ENCODE measurements around the gene AGAP1. TPM values are rescaled to one million over a fixed set of nuclear protein-coding genes. Genes with fewer than 3 reads are reported as not detected.

AGAP1 gene
- total RNA-seq, 2 experiments from 2014 or later: 2.2 TPM

GRCh38 chr2:235930701-235931100, 436.9 kb downstream of the AGAP1 start:
- ChIA-PET CTCF (interaction anchor here (0.7 kb wide), 1 partner anchor 58 kb away, joined by 3 read pairs; no protein-coding TSS in a partner anchor), POLR2A (no interaction called here)
- ATAC-seq: no peak
- Mint-ChIP-seq H3K27me3 (no peaks in the 10 kb centered on the region), H3K9me3 (ENCODE audit: low read depth) (no peaks in the 10 kb centered on the region), H3K4me3 (no peak overlapping the region), H3K27ac (no peak overlapping the region), H3K36me3 (ENCODE audit: low read depth) (no peaks in the 10 kb centered on the region), H3K4me1 (no peaks in the 10 kb centered on the region)
- intact Hi-C loops (cut with DNase I, micrococcal nuclease): no loop called here
- DNase-seq: no peak

- ChIA-PET CTCF (no interaction called here), POLR2A (no interaction called here)
- no peaks in the 10 kb centered on the region for H3K4me1 Mint-ChIP-seq
- H3K27ac Mint-ChIP-seq: no peak overlapping the region
- H3K36me3 Mint-ChIP-seq (ENCODE audit: low read depth): no peaks in the 10 kb centered on the region
- intact Hi-C loops (cut with DNase I, micrococcal nuclease): no loop called here
- H3K27me3 Mint-ChIP-seq: peaks cover 5% of the 10 kb centered on the region
- H3K9me3 Mint-ChIP-seq (ENCODE audit: low read depth): no peaks in the 10 kb centered on the region
- no peak overlapping the region for H3K4me3 Mint-ChIP-seq
- ATAC-seq: no peak
- no peak for DNase-seq
Measured at GRCh38 chr2:235931676-235932075, 437.8 kb downstream of the AGAP1 start.

- H3K27me3 Mint-ChIP-seq: peaks cover 5% of the 10 kb centered on the region
- no peaks in the 10 kb centered on the region for H3K9me3 Mint-ChIP-seq (ENCODE audit: low read depth)
- intact Hi-C loops (cut with DNase I, micrococcal nuclease): no loop called here
- POLR2A ChIA-PET: no interaction called here
- CTCF ChIA-PET: interaction anchor here (0.6 to 0.8 kb wide), 3 partner anchors 79 to 246 kb away, joined by 3 to 4 read pairs (median 3); no protein-coding TSS in a partner anchor
- H3K4me1 Mint-ChIP-seq: no peaks in the 10 kb centered on the region
- DNase-seq (no peak), ATAC-seq (no peak)
- no peaks in the 10 kb centered on the region for H3K36me3 Mint-ChIP-seq (ENCODE audit: low read depth)
- no peak overlapping the region for H3K4me3 Mint-ChIP-seq
- no peak overlapping the region for H3K27ac Mint-ChIP-seq
Measured at GRCh38 chr2:235934059-235934773, 440.4 kb downstream of the AGAP1 start.

- no peak overlapping the region for H3K27ac Mint-ChIP-seq
- ChIA-PET POLR2A (no interaction called here), CTCF (interaction anchor here (0.6 kb wide), 1 partner anchor 246 kb away, joined by 3 read pairs; no protein-coding TSS in a partner anchor)
- no peaks in the 10 kb centered on the region for H3K9me3 Mint-ChIP-seq (ENCODE audit: low read depth)
- no peaks in the 10 kb centered on the region for H3K4me1 Mint-ChIP-seq
- H3K27me3 Mint-ChIP-seq: peaks cover 12% of the 10 kb centered on the region
- no peak overlapping the region for H3K4me3 Mint-ChIP-seq
- ATAC-seq: no peak
- no peak for DNase-seq
- no peaks in the 10 kb centered on the region for H3K36me3 Mint-ChIP-seq (ENCODE audit: low read depth)
- intact Hi-C loops (cut with DNase I, micrococcal nuclease): loop anchor here in 1 of 2 experiments (5.0 kb wide), 1 partner anchor 117 kb away; no protein-coding TSS in a partner anchor
Measured at GRCh38 chr2:235934774-235935484, 441.1 kb downstream of the AGAP1 start.

GRCh38 chr2:235935773-235936172, 441.9 kb downstream of the AGAP1 start:
- Mint-ChIP-seq H3K4me3 (no peak overlapping the region), H3K36me3 (ENCODE audit: low read depth) (no peaks in the 10 kb centered on the region), H3K27ac (no peak overlapping the region), H3K9me3 (ENCODE audit: low read depth) (no peaks in the 10 kb centered on the region), H3K27me3 (peaks cover 17% of the 10 kb centered on the region), H3K4me1 (no peaks in the 10 kb centered on the region)
- ChIA-PET POLR2A (no interaction called here), CTCF (no interaction called here)
- ATAC-seq: no peak
- intact Hi-C loops (cut with DNase I, micrococcal nuclease): loop anchor here (1.0 to 5.0 kb wide), 3 partner anchors 117 to 246 kb away; no protein-coding TSS in a partner anchor
- DNase-seq: no peak

- H3K9me3 Mint-ChIP-seq (ENCODE audit: low read depth): no peaks in the 10 kb centered on the region
- no peaks in the 10 kb centered on the region for H3K4me1 Mint-ChIP-seq
- ATAC-seq (no peak), DNase-seq (peak; percentile 46)
- H3K4me3 Mint-ChIP-seq: no peak overlapping the region
- intact Hi-C loops (cut with DNase I, micrococcal nuclease): loop anchor here (1.0 to 5.0 kb wide), 3 partner anchors 116 to 245 kb away; no protein-coding TSS in a partner anchor
- POLR2A ChIA-PET: no interaction called here
- no peak overlapping the region for H3K27ac Mint-ChIP-seq
- CTCF ChIA-PET: interaction anchor here (0.9 to 1.2 kb wide), 4 partner anchors 10 to 241 kb away, joined by 3 to 4 read pairs (median 4); no protein-coding TSS in a partner anchor
- H3K36me3 Mint-ChIP-seq (ENCODE audit: low read depth): no peaks in the 10 kb centered on the region
- peaks cover 17% of the 10 kb centered on the region for H3K27me3 Mint-ChIP-seq
Measured at GRCh38 chr2:235936493-235936892, 442.6 kb downstream of the AGAP1 start.

GRCh38 chr2:235937087-235937486, 443.2 kb downstream of the AGAP1 start:
- ChIA-PET CTCF (interaction anchor here (0.7 to 1.2 kb wide), 5 partner anchors 10 to 240 kb away, joined by 3 to 4 read pairs (median 3); no protein-coding TSS in a partner anchor), POLR2A (no interaction called here)
- H3K27ac Mint-ChIP-seq: no peak overlapping the region
- H3K4me1 Mint-ChIP-seq: no peaks in the 10 kb centered on the region
- no peak for ATAC-seq
- H3K36me3 Mint-ChIP-seq (ENCODE audit: low read depth): no peaks in the 10 kb centered on the region
- DNase-seq: no peak
- intact Hi-C loops (cut with DNase I, micrococcal nuclease): loop anchor here in 1 of 2 experiments (2.0 to 5.0 kb wide), 2 partner anchors 115 to 244 kb away; no protein-coding TSS in a partner anchor
- no peak overlapping the region for H3K4me3 Mint-ChIP-seq
- H3K9me3 Mint-ChIP-seq (ENCODE audit: low read depth): no peaks in the 10 kb centered on the region
- H3K27me3 Mint-ChIP-seq: peaks cover 23% of the 10 kb centered on the region

GRCh38 chr2:235937526-235937925, 443.7 kb downstream of the AGAP1 start:
- ChIA-PET CTCF (interaction anchor here (0.7 kb wide), 2 partner anchors 219 to 878 kb away, joined by 3 read pairs; no protein-coding TSS in a partner anchor), POLR2A (no interaction called here)
- no peak for ATAC-seq
- Mint-ChIP-seq H3K36me3 (ENCODE audit: low read depth) (no peaks in the 10 kb centered on the region), H3K9me3 (ENCODE audit: low read depth) (no peaks in the 10 kb centered on the region), H3K27ac (no peak overlapping the region), H3K4me3 (no peak overlapping the region), H3K27me3 (peaks cover 23% of the 10 kb centered on the region), H3K4me1 (no peaks in the 10 kb centered on the region)
- intact Hi-C loops (cut with DNase I, micrococcal nuclease): loop anchor here in 1 of 2 experiments (2.0 to 5.0 kb wide), 2 partner anchors 115 to 243 kb away; no protein-coding TSS in a partner anchor
- no peak for DNase-seq

- intact Hi-C loops (cut with DNase I, micrococcal nuclease): loop anchor here in 1 of 2 experiments (2.0 to 5.0 kb wide), 2 partner anchors 114 to 243 kb away; no protein-coding TSS in a partner anchor
- Mint-ChIP-seq H3K4me3 (no peak overlapping the region), H3K36me3 (ENCODE audit: low read depth) (no peaks in the 10 kb centered on the region), H3K27me3 (peaks cover 23% of the 10 kb centered on the region), H3K4me1 (no peaks in the 10 kb centered on the region), H3K27ac (no peak overlapping the region), H3K9me3 (ENCODE audit: low read depth) (no peaks in the 10 kb centered on the region)
- DNase-seq (no peak), ATAC-seq (no peak)
- POLR2A ChIA-PET: no interaction called here
- CTCF ChIA-PET: interaction anchor here (0.7 kb wide), 1 partner anchor 879 kb away, joined by 3 read pairs; no protein-coding TSS in a partner anchor
Measured at GRCh38 chr2:235937936-235938335, 444.1 kb downstream of the AGAP1 start.

GRCh38 chr2:235938611-235939010, 444.8 kb downstream of the AGAP1 start:
- no peaks in the 10 kb centered on the region for H3K36me3 Mint-ChIP-seq (ENCODE audit: low read depth)
- H3K27me3 Mint-ChIP-seq: peaks cover 23% of the 10 kb centered on the region
- no peak overlapping the region for H3K4me3 Mint-ChIP-seq
- POLR2A ChIA-PET: no interaction called here
- no peak for DNase-seq
- no peak overlapping the region for H3K27ac Mint-ChIP-seq
- intact Hi-C loops (cut with DNase I, micrococcal nuclease): loop anchor here in 1 of 2 experiments (5.0 kb wide), 1 partner anchor 114 kb away; no protein-coding TSS in a partner anchor
- H3K9me3 Mint-ChIP-seq (ENCODE audit: low read depth): no peaks in the 10 kb centered on the region
- H3K4me1 Mint-ChIP-seq: no peaks in the 10 kb centered on the region
- no peak for ATAC-seq
- CTCF ChIA-PET: no interaction called here

GRCh38 chr2:235939471-235939870, 445.6 kb downstream of the AGAP1 start:
- no peak overlapping the region for H3K4me3 Mint-ChIP-seq
- ChIA-PET CTCF (no interaction called here), POLR2A (no interaction called here)
- DNase-seq (no peak), ATAC-seq (no peak)
- intact Hi-C loops (cut with DNase I, micrococcal nuclease): loop anchor here in 1 of 2 experiments (5.0 kb wide), 1 partner anchor 113 kb away; no protein-coding TSS in a partner anchor
- H3K27me3 Mint-ChIP-seq: peaks cover 23% of the 10 kb centered on the region
- H3K9me3 Mint-ChIP-seq (ENCODE audit: low read depth): no peaks in the 10 kb centered on the region
- H3K36me3 Mint-ChIP-seq (ENCODE audit: low read depth): no peaks in the 10 kb centered on the region
- no peak overlapping the region for H3K27ac Mint-ChIP-seq
- no peaks in the 10 kb centered on the region for H3K4me1 Mint-ChIP-seq
